ENCODE measurements around the gene BCAS1.

Gene BCAS1

GRCh38 chr20:53901064-53901463 is 169.3 kb downstream of the BCAS1 start:
- peak; percentile 86 for DNase-seq

DNA sequence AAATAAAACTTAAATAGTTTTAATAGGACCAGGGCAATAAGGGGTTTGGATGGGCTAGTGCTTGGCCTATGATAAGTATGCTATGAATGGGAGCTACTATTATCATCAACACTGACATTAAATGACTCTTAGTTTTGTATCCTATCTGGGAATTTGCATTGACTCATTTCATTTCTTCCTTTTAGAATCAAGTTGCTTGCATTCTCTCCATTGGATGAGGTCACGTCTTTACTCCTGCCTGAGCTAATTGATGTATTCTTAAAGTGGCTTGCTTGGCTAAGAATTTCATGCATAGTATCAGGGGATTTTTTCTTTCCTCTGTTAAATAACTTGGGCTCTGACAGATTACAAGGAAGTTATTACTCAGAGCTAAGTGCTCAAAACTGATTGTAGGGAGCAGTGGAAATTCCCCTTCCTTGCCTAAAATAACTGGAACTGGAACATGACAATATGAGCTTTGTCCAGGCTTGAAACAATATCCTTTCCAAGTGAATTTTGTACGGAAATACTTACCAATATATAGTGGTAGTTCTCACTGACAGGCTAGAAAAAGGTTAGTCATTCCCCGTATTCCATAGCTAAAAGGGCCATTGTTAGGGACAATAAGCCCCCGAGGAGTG is 169.9 kb downstream of the BCAS1 start:
- DNase-seq = peak; percentile 90

GRCh38 chr20:53899351-53900167 is 170.8 kb downstream of the BCAS1 start:
- peak; percentile 86 for DNase-seq

- DNase-seq = no peak
These were observed 171.8 kb downstream of the BCAS1 start for GRCh38 chr20:53898556-53898931.

DNA sequence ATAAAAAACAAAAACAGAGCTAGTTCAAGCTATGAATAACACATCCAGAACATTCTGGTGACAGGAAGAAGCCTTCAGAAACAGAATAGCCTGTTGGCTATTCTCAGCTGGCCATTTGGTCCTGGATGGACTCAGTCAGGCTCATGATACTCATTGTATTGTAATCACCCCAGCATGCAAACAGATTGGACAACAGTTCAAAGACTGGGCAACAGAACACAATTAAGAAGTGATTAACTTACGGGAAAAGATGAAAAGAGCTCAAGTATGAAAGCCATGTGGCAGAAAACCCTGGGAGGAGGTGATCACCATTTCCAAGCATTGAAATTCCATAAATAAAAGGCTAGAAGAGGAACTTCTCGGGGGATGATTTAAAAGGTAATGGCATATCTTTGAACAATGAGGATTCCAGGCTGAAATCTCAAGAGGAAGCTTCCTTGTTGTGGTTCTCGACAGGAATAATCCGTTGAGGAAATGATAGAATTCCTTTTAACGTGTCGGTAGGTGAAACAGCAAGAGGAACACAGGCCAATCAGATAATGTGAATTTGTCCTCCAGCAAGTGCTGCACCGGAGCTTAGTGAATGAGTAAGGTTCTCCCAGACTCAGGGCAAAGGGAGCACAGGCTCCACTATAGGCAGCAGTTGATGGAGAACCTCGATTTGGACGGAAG is 172.4 kb downstream of the BCAS1 start:
- no peak for DNase-seq

GRCh38 chr20:53896647-53897046 is 173.7 kb downstream of the BCAS1 start:
- DNase-seq = no peak

GRCh38 chr20:53896041-53896440 is 174.4 kb downstream of the BCAS1 start:
- DNase-seq = no peak

DNA sequence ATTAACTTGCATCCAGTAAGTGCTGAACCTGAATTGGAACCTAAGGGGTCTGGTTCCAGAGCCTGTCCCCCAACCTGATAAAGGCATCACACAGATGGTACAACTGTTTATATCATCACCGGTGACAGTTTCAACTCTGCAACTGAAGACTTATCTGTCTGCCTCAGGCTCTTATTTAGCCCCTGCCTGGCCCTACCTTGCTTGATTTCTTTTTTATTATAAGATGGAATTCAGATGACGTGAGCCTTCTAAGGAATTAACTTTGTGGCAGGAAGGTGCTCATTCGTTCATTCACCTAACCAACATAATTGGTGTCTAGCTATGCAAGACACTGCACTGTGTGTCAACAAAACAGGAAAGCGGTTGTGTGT is 175.0 kb downstream of the BCAS1 start:
- no peak for DNase-seq

- DNase-seq = no peak
These were observed 175.5 kb downstream of the BCAS1 start for GRCh38 chr20:53894707-53895384.

All from fibroblast of upper back skin (primary cell).